ENCODE results near the gene MYLK4.

DNA sequence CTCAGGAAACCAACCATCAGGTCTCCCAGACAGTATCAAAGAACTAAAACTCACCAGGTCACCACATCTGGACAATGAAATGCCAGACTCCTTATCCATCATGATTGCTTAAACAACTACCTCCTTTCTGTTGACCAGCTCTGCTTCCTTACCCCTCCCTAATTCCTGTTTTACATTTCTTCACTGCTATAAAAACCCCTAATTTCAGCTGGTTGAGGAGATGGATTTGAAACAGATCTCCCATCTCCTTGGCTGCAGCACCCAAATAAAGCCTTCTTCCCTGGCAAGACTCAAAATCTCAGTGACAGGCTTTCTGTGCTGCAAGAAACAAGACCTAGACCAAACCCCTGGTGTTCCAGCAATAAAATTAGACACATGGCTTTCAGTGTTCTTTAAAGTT lies 40.3 kb downstream of the MYLK4 start:
- no peak for TF ChIP-seq EZH2 (IDR thresholded peaks at IDR 0.05; ENCODE audit: borderline replicate concordance, insufficient read depth, low read length, poor library complexity, severe bottlenecking)
- TF ChIP-seq POLR2AphosphoS5 (IDR thresholded peaks at IDR 0.05), result no peak
- TF ChIP-seq, protein P1, sequence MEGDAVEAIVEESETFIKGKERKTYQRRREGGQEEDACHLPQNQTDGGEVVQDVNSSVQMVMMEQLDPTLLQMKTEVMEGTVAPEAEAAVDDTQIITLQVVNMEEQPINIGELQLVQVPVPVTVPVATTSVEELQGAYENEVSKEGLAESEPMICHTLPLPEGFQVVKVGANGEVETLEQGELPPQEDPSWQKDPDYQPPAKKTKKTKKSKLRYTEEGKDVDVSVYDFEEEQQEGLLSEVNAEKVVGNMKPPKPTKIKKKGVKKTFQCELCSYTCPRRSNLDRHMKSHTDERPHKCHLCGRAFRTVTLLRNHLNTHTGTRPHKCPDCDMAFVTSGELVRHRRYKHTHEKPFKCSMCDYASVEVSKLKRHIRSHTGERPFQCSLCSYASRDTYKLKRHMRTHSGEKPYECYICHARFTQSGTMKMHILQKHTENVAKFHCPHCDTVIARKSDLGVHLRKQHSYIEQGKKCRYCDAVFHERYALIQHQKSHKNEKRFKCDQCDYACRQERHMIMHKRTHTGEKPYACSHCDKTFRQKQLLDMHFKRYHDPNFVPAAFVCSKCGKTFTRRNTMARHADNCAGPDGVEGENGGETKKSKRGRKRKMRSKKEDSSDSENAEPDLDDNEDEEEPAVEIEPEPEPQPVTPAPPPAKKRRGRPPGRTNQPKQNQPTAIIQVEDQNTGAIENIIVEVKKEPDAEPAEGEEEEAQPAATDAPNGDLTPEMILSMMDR (IDR thresholded peaks at IDR 0.05; ENCODE audit: poor library complexity, severe bottlenecking), result no peak
- TF ChIP-seq, protein P2, sequence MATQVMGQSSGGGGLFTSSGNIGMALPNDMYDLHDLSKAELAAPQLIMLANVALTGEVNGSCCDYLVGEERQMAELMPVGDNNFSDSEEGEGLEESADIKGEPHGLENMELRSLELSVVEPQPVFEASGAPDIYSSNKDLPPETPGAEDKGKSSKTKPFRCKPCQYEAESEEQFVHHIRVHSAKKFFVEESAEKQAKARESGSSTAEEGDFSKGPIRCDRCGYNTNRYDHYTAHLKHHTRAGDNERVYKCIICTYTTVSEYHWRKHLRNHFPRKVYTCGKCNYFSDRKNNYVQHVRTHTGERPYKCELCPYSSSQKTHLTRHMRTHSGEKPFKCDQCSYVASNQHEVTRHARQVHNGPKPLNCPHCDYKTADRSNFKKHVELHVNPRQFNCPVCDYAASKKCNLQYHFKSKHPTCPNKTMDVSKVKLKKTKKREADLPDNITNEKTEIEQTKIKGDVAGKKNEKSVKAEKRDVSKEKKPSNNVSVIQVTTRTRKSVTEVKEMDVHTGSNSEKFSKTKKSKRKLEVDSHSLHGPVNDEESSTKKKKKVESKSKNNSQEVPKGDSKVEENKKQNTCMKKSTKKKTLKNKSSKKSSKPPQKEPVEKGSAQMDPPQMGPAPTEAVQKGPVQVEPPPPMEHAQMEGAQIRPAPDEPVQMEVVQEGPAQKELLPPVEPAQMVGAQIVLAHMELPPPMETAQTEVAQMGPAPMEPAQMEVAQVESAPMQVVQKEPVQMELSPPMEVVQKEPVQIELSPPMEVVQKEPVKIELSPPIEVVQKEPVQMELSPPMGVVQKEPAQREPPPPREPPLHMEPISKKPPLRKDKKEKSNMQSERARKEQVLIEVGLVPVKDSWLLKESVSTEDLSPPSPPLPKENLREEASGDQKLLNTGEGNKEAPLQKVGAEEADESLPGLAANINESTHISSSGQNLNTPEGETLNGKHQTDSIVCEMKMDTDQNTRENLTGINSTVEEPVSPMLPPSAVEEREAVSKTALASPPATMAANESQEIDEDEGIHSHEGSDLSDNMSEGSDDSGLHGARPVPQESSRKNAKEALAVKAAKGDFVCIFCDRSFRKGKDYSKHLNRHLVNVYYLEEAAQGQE (IDR thresholded peaks at IDR 0.05; ENCODE audit: borderline replicate concordance), result no peak
- TF ChIP-seq EP300 (conservative IDR thresholded peaks at IDR 0.05; ENCODE audit: poor library complexity, severe bottlenecking), result no peak
- TF ChIP-seq MXI1 (conservative IDR thresholded peaks at IDR 0.05; ENCODE audit: poor library complexity, severe bottlenecking), result no peak
- TF ChIP-seq TAF1 (IDR thresholded peaks at IDR 0.05; ENCODE audit: low read depth), result no peak
- TF ChIP-seq RAD21 (conservative IDR thresholded peaks at IDR 0.05), result no peak
- no peak for TF ChIP-seq SMC3 (conservative IDR thresholded peaks at IDR 0.05; ENCODE audit: poor library complexity)
